ENCODE measurements around the gene TBL1X. TPM values are rescaled to one million over a fixed set of nuclear protein-coding genes. Genes with fewer than 3 reads are reported as not detected.

The TBL1X gene
- total RNA-seq, 4 donors from 2014 or later = 25.3 to 54.1 (median 38.2) TPM

DNA sequence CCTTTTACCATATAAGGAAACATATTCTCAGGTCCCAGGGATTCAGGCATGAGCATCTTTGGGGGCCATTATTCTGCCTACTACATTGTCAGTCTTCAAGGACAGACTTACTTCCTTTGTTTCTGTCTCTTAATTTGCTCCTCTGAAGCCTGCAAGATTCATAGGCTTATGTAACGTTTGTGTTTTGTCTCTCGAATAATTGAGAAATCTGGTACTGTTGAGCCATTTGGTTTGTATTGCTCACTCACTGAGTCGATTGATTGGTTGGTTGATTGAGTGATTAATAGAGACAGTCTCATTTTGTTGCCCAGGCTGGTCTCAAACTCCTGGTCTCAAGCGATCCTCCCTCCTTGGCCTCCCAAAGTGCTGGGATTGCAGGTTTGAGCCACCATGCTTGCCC lies 23.7 kb downstream of the TBL1X start:
- Histone ChIP-seq H3K4me3 (no peak overlapping the region), H3K36me3 (no peaks in the 10 kb centered on the region), H3K27ac (replicated peaks in 1 of 4) (no peak overlapping the region), H3K4me1 (peaks cover 0 to 14% (median 13%) of the 10 kb centered on the region in 4 donors), H3K9me3 (no peaks in the 10 kb centered on the region), H3K27me3 (no peaks in the 10 kb centered on the region)
- no peak for DNase-seq (ENCODE audit: extremely low spot score)
- intact Hi-C loops (cut with DNase I) = no loop called here
- no peak for TF ChIP-seq EP300 (IDR thresholded peaks at IDR 0.05)
- TF ChIP-seq, protein P1, sequence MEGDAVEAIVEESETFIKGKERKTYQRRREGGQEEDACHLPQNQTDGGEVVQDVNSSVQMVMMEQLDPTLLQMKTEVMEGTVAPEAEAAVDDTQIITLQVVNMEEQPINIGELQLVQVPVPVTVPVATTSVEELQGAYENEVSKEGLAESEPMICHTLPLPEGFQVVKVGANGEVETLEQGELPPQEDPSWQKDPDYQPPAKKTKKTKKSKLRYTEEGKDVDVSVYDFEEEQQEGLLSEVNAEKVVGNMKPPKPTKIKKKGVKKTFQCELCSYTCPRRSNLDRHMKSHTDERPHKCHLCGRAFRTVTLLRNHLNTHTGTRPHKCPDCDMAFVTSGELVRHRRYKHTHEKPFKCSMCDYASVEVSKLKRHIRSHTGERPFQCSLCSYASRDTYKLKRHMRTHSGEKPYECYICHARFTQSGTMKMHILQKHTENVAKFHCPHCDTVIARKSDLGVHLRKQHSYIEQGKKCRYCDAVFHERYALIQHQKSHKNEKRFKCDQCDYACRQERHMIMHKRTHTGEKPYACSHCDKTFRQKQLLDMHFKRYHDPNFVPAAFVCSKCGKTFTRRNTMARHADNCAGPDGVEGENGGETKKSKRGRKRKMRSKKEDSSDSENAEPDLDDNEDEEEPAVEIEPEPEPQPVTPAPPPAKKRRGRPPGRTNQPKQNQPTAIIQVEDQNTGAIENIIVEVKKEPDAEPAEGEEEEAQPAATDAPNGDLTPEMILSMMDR (IDR thresholded peaks at IDR 0.05) = no peak
- TF ChIP-seq POLR2A (IDR thresholded peaks at IDR 0.05; ENCODE audit: low read depth) = no peak
- no peak for TF ChIP-seq POLR2AphosphoS5 (IDR thresholded peaks at IDR 0.05)
- 78% methylated on average over 4 of the region's 4 CpGs for WGBS

GRCh38 chrX:9489234-9489633 lies 24.4 kb downstream of the TBL1X start:
- Histone ChIP-seq H3K4me1 (peaks cover 0 to 20% (median 13%) of the 10 kb centered on the region in 4 donors), H3K9me3 (no peaks in the 10 kb centered on the region), H3K27ac (replicated peaks in 1 of 4) (no peak overlapping the region), H3K4me3 (no peak overlapping the region), H3K36me3 (no peaks in the 10 kb centered on the region), H3K27me3 (no peaks in the 10 kb centered on the region)
- intact Hi-C loops (cut with DNase I) = no loop called here
- no peak for DNase-seq (ENCODE audit: extremely low spot score)
- TF ChIP-seq POLR2A (IDR thresholded peaks at IDR 0.05; ENCODE audit: low read depth) = no peak
- TF ChIP-seq, protein P1 (IDR thresholded peaks at IDR 0.05) = no peak
- TF ChIP-seq EP300 (IDR thresholded peaks at IDR 0.05) = no peak
- no peak for TF ChIP-seq POLR2AphosphoS5 (IDR thresholded peaks at IDR 0.05)
- WGBS = 67% methylated on average over 1 of the region's 1 CpG

DNA sequence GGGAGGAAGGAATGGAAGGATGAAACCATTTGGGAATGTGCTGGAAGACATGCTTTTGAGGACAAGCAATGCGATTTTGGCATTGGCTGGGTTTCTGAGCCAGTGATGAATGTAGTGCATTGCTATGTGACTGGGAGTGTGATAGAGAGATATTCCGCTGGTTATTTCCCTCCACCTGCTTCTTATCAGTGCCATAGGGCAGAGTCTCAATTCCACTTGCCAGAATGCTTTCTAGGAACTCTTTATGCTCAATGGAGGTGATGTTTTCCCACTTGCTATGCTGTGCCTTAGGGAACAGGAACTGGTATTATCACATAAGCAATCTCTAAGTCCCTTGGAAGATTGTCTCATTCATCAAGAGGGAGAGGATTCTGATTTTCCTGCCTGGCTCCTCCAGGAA lies 28.0 kb downstream of the TBL1X start:
- WGBS = 54% methylated on average over 1 of the region's 2 CpGs

GRCh38 chrX:9493936-9494335 lies 29.1 kb downstream of the TBL1X start:
- Histone ChIP-seq H3K36me3 (no peaks in the 10 kb centered on the region), H3K27ac (replicated peaks in 1 of 4) (no peak overlapping the region), H3K27me3 (no peaks in the 10 kb centered on the region), H3K4me3 (no peak overlapping the region), H3K9me3 (no peaks in the 10 kb centered on the region), H3K4me1 (peaks cover 0 to 20% (median 13%) of the 10 kb centered on the region in 4 donors)
- DNase-seq (ENCODE audit: extremely low spot score) = no peak
- 80% methylated on average over 5 of the region's 5 CpGs for WGBS
- intact Hi-C loops (cut with DNase I) = no loop called here
- TF ChIP-seq POLR2AphosphoS5 (IDR thresholded peaks at IDR 0.05) (no peak), EP300 (IDR thresholded peaks at IDR 0.05) (no peak), POLR2A (IDR thresholded peaks at IDR 0.05; ENCODE audit: low read depth) (no peak)
- TF ChIP-seq, protein P1 (IDR thresholded peaks at IDR 0.05) = no peak

More for the DNA sequence above, 28.0 kb downstream of the TBL1X start:
- H3K27ac ChIP-seq (replicated peaks in 1 of 4) = no peak overlapping the region
- intact Hi-C loops (cut with DNase I) = no loop called here
- peaks cover 0 to 20% (median 13%) of the 10 kb centered on the region in 4 donors for H3K4me1 ChIP-seq
- H3K36me3 ChIP-seq = no peaks in the 10 kb centered on the region
- no peak for DNase-seq (ENCODE audit: extremely low spot score)
- H3K9me3 ChIP-seq = no peaks in the 10 kb centered on the region
- no peak overlapping the region for H3K4me3 ChIP-seq
- no peaks in the 10 kb centered on the region for H3K27me3 ChIP-seq
- TF ChIP-seq POLR2AphosphoS5 (IDR thresholded peaks at IDR 0.05) (no peak), POLR2A (IDR thresholded peaks at IDR 0.05; ENCODE audit: low read depth) (no peak), EP300 (IDR thresholded peaks at IDR 0.05) (no peak)
- TF ChIP-seq, protein P1 (IDR thresholded peaks at IDR 0.05) = no peak

DNA sequence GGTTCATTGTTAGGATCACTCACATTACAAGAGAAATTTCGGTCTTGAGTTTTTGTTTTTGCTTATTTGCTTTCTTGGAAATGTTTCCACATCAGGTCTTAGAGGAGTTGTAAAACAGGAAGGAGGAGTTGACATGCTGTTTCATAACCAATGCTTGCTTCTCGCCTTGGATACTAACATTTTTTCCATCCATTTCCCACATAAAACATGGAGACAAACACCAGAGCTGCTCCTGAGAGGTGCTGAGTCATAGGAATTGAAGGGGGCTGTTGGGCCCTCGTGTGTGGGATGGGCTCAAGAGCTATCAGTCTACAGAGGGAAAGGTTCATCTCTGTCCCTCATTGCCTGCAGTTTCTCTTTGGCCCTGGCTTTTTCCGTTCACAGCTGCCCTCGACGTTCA lies 29.9 kb downstream of the TBL1X start:
- WGBS = 64% methylated on average over 6 of the region's 6 CpGs

More for the DNA sequence above, 29.9 kb downstream of the TBL1X start:
- Histone ChIP-seq H3K36me3 (no peaks in the 10 kb centered on the region), H3K27ac (replicated peaks in 1 of 4) (no peak overlapping the region), H3K4me3 (no peak overlapping the region), H3K27me3 (no peaks in the 10 kb centered on the region), H3K4me1 (peaks cover 0 to 20% (median 13%) of the 10 kb centered on the region in 4 donors), H3K9me3 (no peaks in the 10 kb centered on the region)
- intact Hi-C loops (cut with DNase I) = no loop called here
- no peak for TF ChIP-seq EP300 (IDR thresholded peaks at IDR 0.05)
- no peak for TF ChIP-seq POLR2A (IDR thresholded peaks at IDR 0.05; ENCODE audit: low read depth)
- no peak for TF ChIP-seq POLR2AphosphoS5 (IDR thresholded peaks at IDR 0.05)
- TF ChIP-seq, protein P1 (IDR thresholded peaks at IDR 0.05) = no peak
- no peak for DNase-seq (ENCODE audit: extremely low spot score)

All from esophagus muscularis mucosa (tissue), 4 donors.